Measurements from ENCODE around the gene TMEM131. TPM values are rescaled to one million over a fixed set of nuclear protein-coding genes. Genes with fewer than 3 reads are reported as not detected.

The TMEM131 gene
- total RNA-seq, 1 donor from 2014 or later, result 59.4 TPM

- no peak overlapping the region for H3K27ac ChIP-seq
- H3K9ac ChIP-seq, result no peak overlapping the region
- H3K79me2 ChIP-seq (ENCODE audit: low read depth), result peaks cover 3% of the 10 kb centered on the region
- H3K36me3 Mint-ChIP-seq, result peaks cover 37% of the 10 kb centered on the region
- peaks cover 12% of the 10 kb centered on the region for H3K9me3 Mint-ChIP-seq
- H3K9me3 ChIP-seq (ENCODE audit: low read depth), result no peaks in the 10 kb centered on the region
- TF ChIP-seq EZH2phosphoT487 (IDR thresholded peaks at IDR 0.05) (no peak), EZH2 (IDR thresholded peaks at IDR 0.05) (no peak), CTCF (IDR thresholded peaks at IDR 0.05) (no peak)
- H3K4me3 ChIP-seq, result no peak overlapping the region
- no peak overlapping the region for H3K4me2 ChIP-seq
- H4K20me1 ChIP-seq (ENCODE audit: low read depth), result no peaks in the 10 kb centered on the region
- H3K36me3 ChIP-seq, result peaks cover 3% of the 10 kb centered on the region
- H2AFZ ChIP-seq (replicated peaks), result no peak overlapping the region
- H3F3A ChIP-seq (ENCODE audit: low read depth), result no peaks in the 10 kb centered on the region
- no peaks in the 10 kb centered on the region for H3K4me1 ChIP-seq
- H3K4me3 Mint-ChIP-seq, result no peak overlapping the region
- DNase-seq (ENCODE audit: low spot score), result no peak
- no peak overlapping the region for H3K27ac Mint-ChIP-seq
- peaks cover 2% of the 10 kb centered on the region for H3K27me3 Mint-ChIP-seq (ENCODE audit: insufficient read depth, low read depth)
- H3K4me1 Mint-ChIP-seq, result no peaks in the 10 kb centered on the region
- H3K27me3 ChIP-seq, result no peaks in the 10 kb centered on the region
Observed at GRCh38 chr2:97906307-97906706, 89.4 kb downstream of the TMEM131 start.

- no peaks in the 10 kb centered on the region for H4K20me1 ChIP-seq (ENCODE audit: low read depth)
- no peak overlapping the region for H3K9ac ChIP-seq
- TF ChIP-seq CTCF (IDR thresholded peaks at IDR 0.05) (no peak), EZH2 (IDR thresholded peaks at IDR 0.05) (no peak), EZH2phosphoT487 (IDR thresholded peaks at IDR 0.05) (no peak)
- peaks cover 2% of the 10 kb centered on the region for H3K27me3 Mint-ChIP-seq (ENCODE audit: insufficient read depth, low read depth)
- H3K36me3 Mint-ChIP-seq, result peaks cover 31% of the 10 kb centered on the region
- no peaks in the 10 kb centered on the region for H3K4me1 Mint-ChIP-seq
- no peak overlapping the region for H3K27ac ChIP-seq
- H3K9me3 ChIP-seq (ENCODE audit: low read depth), result no peaks in the 10 kb centered on the region
- H2AFZ ChIP-seq (replicated peaks), result no peak overlapping the region
- no peak overlapping the region for H3K27ac Mint-ChIP-seq
- no peak for DNase-seq (ENCODE audit: low spot score)
- no peak overlapping the region for H3K4me3 ChIP-seq
- H3K27me3 ChIP-seq, result no peaks in the 10 kb centered on the region
- no peaks in the 10 kb centered on the region for H3K79me2 ChIP-seq (ENCODE audit: low read depth)
- H3K4me1 ChIP-seq, result no peaks in the 10 kb centered on the region
- no peaks in the 10 kb centered on the region for H3F3A ChIP-seq (ENCODE audit: low read depth)
- no peak overlapping the region for H3K4me3 Mint-ChIP-seq
- no peak overlapping the region for H3K4me2 ChIP-seq
- H3K36me3 ChIP-seq, result no peaks in the 10 kb centered on the region
- peaks cover 4% of the 10 kb centered on the region for H3K9me3 Mint-ChIP-seq
Observed at GRCh38 chr2:97905294-97905693, 90.5 kb downstream of the TMEM131 start.

GRCh38 chr2:97901862-97902261 is 93.9 kb downstream of the TMEM131 start:
- Mint-ChIP-seq H3K27me3 (ENCODE audit: insufficient read depth, low read depth) (no peaks in the 10 kb centered on the region), H3K27ac (no peak overlapping the region), H3K4me3 (no peak overlapping the region), H3K9me3 (peaks cover 4% of the 10 kb centered on the region), H3K4me1 (no peaks in the 10 kb centered on the region), H3K36me3 (peaks cover 31% of the 10 kb centered on the region)
- Histone ChIP-seq H3F3A (ENCODE audit: low read depth) (no peaks in the 10 kb centered on the region), H3K9me3 (ENCODE audit: low read depth) (no peaks in the 10 kb centered on the region), H2AFZ (replicated peaks) (no peak overlapping the region), H3K27me3 (no peaks in the 10 kb centered on the region), H3K4me3 (no peak overlapping the region), H3K4me1 (no peaks in the 10 kb centered on the region), H3K27ac (no peak overlapping the region), H3K4me2 (no peak overlapping the region), H3K79me2 (ENCODE audit: low read depth) (no peaks in the 10 kb centered on the region), H4K20me1 (ENCODE audit: low read depth) (no peaks in the 10 kb centered on the region), H3K36me3 (no peaks in the 10 kb centered on the region), H3K9ac (no peak overlapping the region)
- DNase-seq (ENCODE audit: low spot score), result no peak
- TF ChIP-seq EZH2 (IDR thresholded peaks at IDR 0.05), result no peak
- no peak for TF ChIP-seq EZH2phosphoT487 (IDR thresholded peaks at IDR 0.05)
- TF ChIP-seq CTCF (IDR thresholded peaks at IDR 0.05), result no peak
